Tongue (tissue), 2 donors: ENCODE measurements around the gene CCDC24. TPM values are rescaled to one million over a fixed set of nuclear protein-coding genes. Genes with fewer than 3 reads are reported as not detected.

Source experiments
- DNase-seq: peaks from one replicate; pipeline ENCODE4 v3.0.0-alpha.2; 2015
- total RNA-seq: library from RNA; depleted of rRNA; stranded (reverse); fragments of >200 nt; gene quantifications from one replicate; pipeline ENCODE4 v1.2.3, GENCODE V29; 2014

CCDC24 gene
- total RNA-seq, 1 donor from 2014 or later: 3.2 TPM

GRCh38 chr1:43981135-43981491 lies 10.3 kb upstream of the CCDC24 start:
- no peak for DNase-seq

- DNase-seq: no peak
These were observed 9.8 kb upstream of the CCDC24 start for GRCh38 chr1:43981636-43982035.

- DNase-seq: no peak
These were observed 9.2 kb upstream of the CCDC24 start for GRCh38 chr1:43982241-43982640.

GRCh38 chr1:43982808-43983207 lies 8.6 kb upstream of the CCDC24 start:
- no peak for DNase-seq

GRCh38 chr1:43983253-43983899 lies 8.0 kb upstream of the CCDC24 start:
- no peak for DNase-seq

GRCh38 chr1:43984855-43985254 lies 6.5 kb upstream of the CCDC24 start:
- no peak for DNase-seq

GRCh38 chr1:43985984-43986595 lies 5.3 kb upstream of the CCDC24 start:
- DNase-seq: no peak

- no peak for DNase-seq
These were observed 4.7 kb upstream of the CCDC24 start for GRCh38 chr1:43986712-43987111.

- DNase-seq: no peak
These were observed 4.1 kb upstream of the CCDC24 start for GRCh38 chr1:43987159-43987902.

GRCh38 chr1:43990271-43991199 lies 864 bp upstream of the CCDC24 start:
- DNase-seq: no peak

- no peak for DNase-seq
These were observed 261 bp upstream of the CCDC24 start for GRCh38 chr1:43991200-43991475.

- no peak for DNase-seq
These were observed 1.0 kb downstream of the CCDC24 start for GRCh38 chr1:43992232-43992995.

- DNase-seq: no peak
These were observed 2.0 kb downstream of the CCDC24 start for GRCh38 chr1:43993206-43993914.

- DNase-seq: no peak
These were observed 2.7 kb downstream of the CCDC24 start for GRCh38 chr1:43994071-43994470.

GRCh38 chr1:43994794-43995790 lies 3.7 kb downstream of the CCDC24 start:
- no peak for DNase-seq

- DNase-seq: no peak
These were observed 4.8 kb downstream of the CCDC24 start for GRCh38 chr1:43995984-43996732.

- no peak for DNase-seq
These were observed 5.3 kb downstream of the CCDC24 start for GRCh38 chr1:43996733-43997115.

GRCh38 chr1:43997295-43997999 lies 6.0 kb downstream of the CCDC24 start:
- no peak for DNase-seq

- DNase-seq: no peak
These were observed 6.6 kb downstream of the CCDC24 start for GRCh38 chr1:43998000-43998378.
